AG09309 (cell line): ENCODE results near the gene OTUD5.

Source experiments
- DNase-seq: peaks from one replicate; pipeline ENCODE4 v3.0.0-alpha.2; 2010; ENCODE audit warnings: low read depth
- H3K4me3 ChIP-seq: 2 replicates; pipeline ENCODE4 v1.5.1; 2011; ENCODE audit warnings: mild to moderate bottlenecking, low read depth, low read length, moderate library complexity; ENCODE audit not compliant: control insufficient read depth
- CTCF ChIP-seq: IDR thresholded peaks from 2 replicates; pipeline ENCODE4 v1.5.1; 2011; ENCODE audit warnings: mild to moderate bottlenecking, low read depth, low read length, inconsistent platforms; ENCODE audit not compliant: insufficient read depth, control insufficient read depth; ENCODE audit errors: missing control alignments

Gene OTUD5

GRCh38 chrX:48913605-48914366 is 43.6 kb downstream of the OTUD5 start:
- no peak overlapping the region for H3K4me3 ChIP-seq
- TF ChIP-seq CTCF = no peak
- DNase-seq = no peak

GRCh38 chrX:48911412-48912182 is 45.8 kb downstream of the OTUD5 start, which contains the start of gene SLC35A2:
TSS of gene SLC35A2 (minus strand) at chrX:48911646. CDS start at chrX:48911636, 10 bp downstream.
- TF ChIP-seq CTCF = no peak
- H3K4me3 ChIP-seq = peak within 1 kb of the TSS; percentile 85
- DNase-seq = no peak

- no peak for DNase-seq
- TF ChIP-seq CTCF = no peak
These were observed 46.4 kb downstream of the OTUD5 start for GRCh38 chrX:48910926-48911411.

GRCh38 chrX:48909703-48910294 is 47.6 kb downstream of the OTUD5 start:
- TF ChIP-seq CTCF = no peak
- no peak overlapping the region; the same call in 1 of the 2 replicates for H3K4me3 ChIP-seq
- DNase-seq = no peak

More at GRCh38 chrX:48910926-48911411, 46.4 kb downstream of the OTUD5 start:
- H3K4me3 ChIP-seq = peak overlapping the region; percentile 85

GRCh38 chrX:48908600-48908999 is 48.8 kb downstream of the OTUD5 start:
- TF ChIP-seq CTCF = no peak
- DNase-seq = no peak
- no peak overlapping the region for H3K4me3 ChIP-seq

GRCh38 chrX:48905090-48905790 is 52.2 kb downstream of the OTUD5 start:
- H3K4me3 ChIP-seq = no peak overlapping the region
- no peak for TF ChIP-seq CTCF
- no peak for DNase-seq
